GM10266 (cell line): Measurements from ENCODE around the gene C7.

ENCODE experiments used
- DNase-seq: peaks from one replicate; pipeline ENCODE4 v3.0.0; 2012; ENCODE audit errors: extremely low spot score
- CTCF ChIP-seq: IDR thresholded peaks from 2 replicates; pipeline ENCODE4 v1.5.1; 2012; ENCODE audit warnings: mild to moderate bottlenecking, low read depth; ENCODE audit not compliant: control insufficient read depth, insufficient read depth; ENCODE audit errors: missing control alignments

The C7 gene

GRCh38 chr5:40904994-40905306, 4.3 kb upstream of the C7 start:
- DNase-seq = no peak

GRCh38 chr5:40906351-40906751, 2.9 kb upstream of the C7 start:
- no peak for DNase-seq
- no peak for TF ChIP-seq CTCF

More at GRCh38 chr5:40904994-40905306, 4.3 kb upstream of the C7 start:
- TF ChIP-seq CTCF = no peak

GRCh38 chr5:40909723-40910122, 426 bp downstream of the C7 start:
- DNase-seq = no peak
- no peak for TF ChIP-seq CTCF

GRCh38 chr5:40911266-40911665, 2.0 kb downstream of the C7 start:
- no peak for DNase-seq

GRCh38 chr5:40914835-40915234, 5.5 kb downstream of the C7 start:
- DNase-seq = no peak
- no peak for TF ChIP-seq CTCF

More at GRCh38 chr5:40911266-40911665, 2.0 kb downstream of the C7 start:
- no peak for TF ChIP-seq CTCF

GRCh38 chr5:40915341-40915926, 6.1 kb downstream of the C7 start:
- no peak for TF ChIP-seq CTCF

GRCh38 chr5:40916226-40916625, 6.9 kb downstream of the C7 start:
- DNase-seq = no peak
- TF ChIP-seq CTCF = no peak

More at GRCh38 chr5:40915341-40915926, 6.1 kb downstream of the C7 start:
- DNase-seq = no peak
